Hematopoietic multipotent progenitor cell (in vitro differentiated cells): ENCODE measurements around the gene SLC5A4. TPM values are rescaled to one million over a fixed set of nuclear protein-coding genes. Genes with fewer than 3 reads are reported as not detected.
"Not testable (repeated sequence)": the region's sequence is repeated elsewhere in the genome, so short reads cannot be mapped to it uniquely, and the experiment has no call there.

Source experiments
- DNase-seq, 3 donors: peaks; one replicate each; pipeline ENCODE4 v3.0.0-alpha.2; 2011 to 2015; ENCODE audit warnings: low read depth in 2 of 3, low spot score in 2 of 3
- total RNA-seq: library from RNA; depleted of rRNA; stranded (reverse); fragments of >200 nt; gene quantifications from one replicate; pipeline ENCODE4 v1.2.3, GENCODE V29; 2012

The SLC5A4 gene
- total RNA-seq = not detected

DNA sequence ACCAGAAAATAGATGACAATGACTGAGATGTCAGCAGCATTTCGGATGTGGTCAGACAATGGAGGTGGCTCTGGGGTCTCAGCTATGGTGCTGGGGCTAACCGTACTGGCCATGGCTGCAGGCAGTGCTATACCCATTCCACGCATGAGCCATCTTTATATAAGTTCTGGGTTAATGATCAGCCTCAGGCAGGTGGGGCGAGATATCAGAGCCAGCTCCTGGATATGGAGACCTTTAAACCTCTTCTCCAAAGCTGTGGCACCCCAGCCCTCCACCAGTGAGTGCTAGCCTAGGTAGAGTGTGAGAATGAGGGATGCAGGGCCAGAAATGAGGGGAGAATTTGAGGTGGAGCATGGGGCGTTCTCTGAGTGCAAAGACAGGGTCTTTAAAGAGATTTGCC is at the start of gene SLC5A4:
TSS of gene SLC5A4 (minus strand) at position 131 of the 400 bp plus-strand sequence. CDS start at position 113, 18 bp downstream.
- DNase-seq = no peak

DNA sequence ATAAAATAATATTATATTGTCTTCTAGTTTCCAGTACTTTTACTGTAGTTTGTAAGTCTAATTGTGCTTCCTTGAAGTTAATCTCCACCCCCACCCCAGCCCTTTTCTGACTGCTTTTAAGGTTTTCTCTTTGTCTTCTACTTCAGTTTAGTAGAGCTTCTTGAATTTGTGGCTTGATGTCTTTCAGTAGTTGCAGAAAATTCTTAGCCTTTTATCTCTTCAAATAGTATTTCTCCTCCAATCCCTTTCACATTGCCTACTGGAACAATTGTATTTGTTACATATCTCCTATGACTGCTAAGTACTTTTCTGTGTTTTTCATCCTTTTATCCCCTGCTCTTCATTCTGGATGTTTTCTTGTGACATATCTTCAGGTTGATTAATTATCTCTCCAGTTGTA is 38.8 kb upstream of the SLC5A4 start:
- not testable (repeated sequence) for DNase-seq

- no peak for DNase-seq
Observed at GRCh38 chr22:32286290-32286840, 31.2 kb upstream of the SLC5A4 start.

GRCh38 chr22:32281072-32281471 is 25.9 kb upstream of the SLC5A4 start:
- no peak for DNase-seq

DNA sequence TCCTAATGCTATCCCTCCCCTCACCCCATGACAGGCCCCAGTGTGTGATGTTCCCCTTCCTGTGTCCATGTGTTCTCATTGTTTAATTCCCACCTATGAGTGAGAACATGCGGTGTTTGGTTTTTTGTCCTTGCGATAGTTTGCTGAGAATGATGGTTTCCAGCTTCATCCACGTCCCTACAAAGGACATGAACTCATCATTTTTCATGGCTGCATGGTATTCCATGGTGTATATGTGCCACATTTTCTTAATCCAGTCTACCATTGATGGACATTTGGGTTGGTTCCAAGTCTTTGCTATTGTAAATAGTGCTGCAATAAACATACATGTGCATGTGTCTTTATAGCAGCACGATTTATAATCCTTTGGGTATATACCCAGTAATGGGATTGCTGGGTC is 20.2 kb upstream of the SLC5A4 start:
- not testable (repeated sequence) for DNase-seq

- DNase-seq = no peak
Observed at GRCh38 chr22:32271389-32271788, 16.2 kb upstream of the SLC5A4 start.

DNA sequence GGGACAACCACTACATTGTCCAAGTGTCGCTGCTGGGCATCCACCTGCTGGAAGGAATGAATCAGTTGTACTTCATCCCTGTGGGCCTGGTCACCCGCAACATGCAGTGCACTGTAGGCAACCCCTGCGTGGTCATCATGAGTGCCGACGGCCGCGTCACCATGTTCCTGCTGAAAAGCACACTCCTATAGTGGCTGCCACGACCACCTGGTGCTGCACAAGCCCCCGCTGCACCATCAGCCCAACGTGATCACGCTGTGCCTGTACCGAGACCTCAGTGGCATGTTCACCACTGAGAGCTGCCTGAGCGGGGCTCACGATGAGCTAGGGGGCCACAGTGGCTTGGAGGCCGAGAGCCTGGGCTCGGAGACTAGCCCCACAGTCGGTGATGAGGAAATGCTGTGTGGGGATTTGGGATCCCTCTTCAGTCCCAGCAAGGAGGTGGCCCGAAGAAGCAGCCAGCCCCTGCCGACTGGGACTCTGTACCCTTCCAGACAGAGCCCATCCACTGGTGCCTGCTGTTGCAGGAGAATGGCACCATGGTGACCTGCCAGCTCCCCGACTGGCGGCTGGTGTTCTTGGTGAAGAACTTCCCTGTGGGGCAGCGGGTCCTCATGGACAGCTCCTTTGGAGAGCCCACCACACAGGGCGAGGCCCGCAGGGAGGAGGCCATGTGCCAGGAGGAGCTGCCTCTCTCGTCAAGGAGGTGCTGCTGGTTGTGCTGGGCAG is 15.7 kb upstream of the SLC5A4 start:
- DNase-seq = no peak

GRCh38 chr22:32269316-32269715 is 14.2 kb upstream of the SLC5A4 start:
- no peak for DNase-seq

GRCh38 chr22:32267011-32267410 is 11.9 kb upstream of the SLC5A4 start:
- DNase-seq = no peak

DNA sequence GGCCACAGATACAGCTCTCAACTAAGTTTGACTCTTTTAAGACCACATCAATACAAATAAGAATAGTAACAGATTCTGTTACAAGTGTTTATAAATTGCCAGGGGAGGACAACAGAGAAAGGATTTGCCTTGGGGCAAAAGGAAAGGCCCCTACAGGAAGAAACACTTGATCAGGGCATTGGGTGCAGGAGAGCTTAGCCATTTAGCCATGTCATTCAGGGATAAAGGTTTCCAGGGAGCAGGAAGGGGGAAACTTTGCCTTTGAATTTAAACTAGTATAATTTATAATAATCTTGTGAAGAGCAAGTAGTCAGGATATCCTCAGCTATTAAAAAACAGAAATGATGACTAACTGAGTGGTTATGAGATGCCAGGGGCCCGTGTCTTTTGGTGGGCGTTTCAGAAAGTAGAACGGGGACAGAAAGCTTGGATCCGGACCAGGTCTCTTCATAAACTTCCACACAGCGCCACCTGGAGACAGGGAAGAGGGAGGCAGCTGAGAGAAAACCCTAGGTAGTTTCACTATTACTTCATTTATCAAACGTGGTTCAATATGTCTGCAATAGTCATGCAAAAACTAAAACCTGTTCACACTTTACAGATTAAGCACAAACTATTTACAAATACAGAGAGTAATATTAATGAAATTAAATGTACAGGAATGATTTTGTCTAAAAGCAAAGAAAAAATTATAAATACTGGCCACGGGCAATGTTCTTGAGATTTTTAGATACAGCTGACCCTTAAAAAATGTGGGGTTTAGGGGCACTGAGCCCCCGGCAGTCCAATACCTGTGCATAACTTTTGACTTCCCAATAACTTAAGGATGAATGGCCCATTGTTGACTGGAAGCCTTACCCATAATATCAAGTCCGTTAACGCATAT is 11.0 kb upstream of the SLC5A4 start:
- DNase-seq = peak; percentile 37 to 90 (median 74)

DNA sequence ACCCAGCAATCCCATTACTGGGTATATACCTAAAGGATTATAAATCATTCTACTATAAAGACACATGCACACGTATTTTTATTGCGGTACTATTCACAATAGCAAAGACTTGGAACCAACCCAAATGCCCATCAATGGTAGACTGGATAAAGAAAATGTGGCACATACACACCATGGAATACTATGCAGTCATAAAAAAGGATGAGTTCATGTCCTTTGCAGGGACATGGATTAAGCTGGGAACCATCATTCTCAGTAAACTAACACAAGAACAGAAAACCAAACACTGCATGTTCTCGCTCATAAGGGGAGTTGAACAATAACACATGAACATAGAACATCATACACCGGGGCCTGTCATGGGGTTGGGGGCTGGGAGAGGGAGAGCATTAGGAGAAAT is 8.5 kb upstream of the SLC5A4 start:
- DNase-seq = not testable (repeated sequence)

DNA sequence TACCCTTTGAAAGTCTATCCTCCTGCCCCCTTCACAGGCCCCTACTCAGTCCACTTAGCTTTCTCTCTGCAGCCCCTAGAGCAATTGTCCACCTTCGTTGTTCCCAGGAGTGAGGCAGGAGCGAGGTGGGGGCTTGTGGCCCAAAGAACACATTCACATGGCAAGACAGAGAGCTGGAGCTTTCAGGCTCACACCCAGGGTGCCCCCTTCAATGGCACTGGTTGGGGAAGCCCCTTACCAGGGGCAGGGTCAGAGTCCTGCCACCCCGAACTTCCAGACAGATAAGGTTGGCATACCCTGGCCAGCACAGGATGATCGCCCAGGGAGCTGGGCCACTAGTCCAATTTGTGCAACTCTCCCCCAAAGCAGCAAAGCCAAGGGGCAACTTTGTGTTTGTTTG is 6.2 kb upstream of the SLC5A4 start:
- DNase-seq = no peak

GRCh38 chr22:32258791-32259190 is 3.6 kb upstream of the SLC5A4 start:
- no peak for DNase-seq

- no peak for DNase-seq
Observed at GRCh38 chr22:32255726-32256125, 579 bp upstream of the SLC5A4 start.

GRCh38 chr22:32249231-32249630 is 5.9 kb downstream of the SLC5A4 start:
- no peak for DNase-seq

- DNase-seq = no peak
Observed at GRCh38 chr22:32248276-32248675, 6.9 kb downstream of the SLC5A4 start.

GRCh38 chr22:32246166-32246565 is 9.0 kb downstream of the SLC5A4 start:
- DNase-seq = no peak

DNA sequence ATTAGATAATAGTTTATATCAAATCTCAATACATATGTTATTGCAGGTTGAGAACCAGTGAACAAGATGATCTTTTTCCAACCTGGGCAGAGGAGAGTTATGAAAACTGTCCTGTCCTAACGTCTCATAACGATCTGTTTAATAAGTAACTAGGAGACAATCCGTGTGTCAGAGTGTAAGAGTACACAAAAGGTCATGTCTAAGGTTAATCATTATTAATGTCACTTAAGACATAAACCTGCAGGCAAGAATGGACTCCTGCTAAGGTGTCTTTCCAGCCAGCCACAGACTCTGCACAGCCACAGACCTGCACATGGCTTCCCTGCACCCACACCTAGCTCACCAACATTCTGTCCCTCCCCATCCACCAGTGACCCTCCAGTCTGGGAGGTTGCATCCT is 10.1 kb downstream of the SLC5A4 start:
- no peak for DNase-seq

- DNase-seq = no peak
Observed at GRCh38 chr22:32244547-32244946, 10.6 kb downstream of the SLC5A4 start.

GRCh38 chr22:32240461-32240860 is 14.7 kb downstream of the SLC5A4 start:
- DNase-seq = no peak

DNA sequence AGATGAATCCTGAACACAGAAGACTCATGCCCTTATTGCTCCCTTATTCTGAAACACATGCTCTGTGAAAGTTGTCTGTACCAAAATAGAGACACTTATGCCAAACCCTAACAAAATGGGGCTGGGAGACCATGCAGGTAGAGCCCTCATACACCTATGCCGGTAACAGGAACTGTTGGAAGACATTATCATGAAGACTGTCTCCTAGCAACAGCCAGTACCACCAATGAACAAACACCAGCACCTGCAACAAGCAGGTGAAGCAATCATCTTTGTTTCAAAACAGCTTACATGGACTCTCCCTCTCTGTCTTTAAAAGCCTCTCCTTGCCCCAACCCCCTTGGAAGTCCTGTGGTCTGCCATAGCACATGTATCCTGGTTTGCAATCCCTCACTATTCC is 17.2 kb downstream of the SLC5A4 start:
- no peak for DNase-seq

- no peak for DNase-seq
Observed at GRCh38 chr22:32236970-32237369, 18.2 kb downstream of the SLC5A4 start.
